NCI-H82 treated with DMSO at 0.1 percent for 48 hours (cell line): ENCODE measurements around the gene ATP2A2.

Experiments
- DNase-seq: peaks from one replicate; lab custom pipeline; 2025; ENCODE audit not compliant: unreplicated experiment; lab: John Stamatoyannopoulos, UW

ATP2A2 gene

GRCh38 chr12:110365489-110366320 is 84.7 kb downstream of the ATP2A2 start:
- DNase-seq = no peak

- DNase-seq = no peak
Observed at GRCh38 chr12:110366321-110367142, 85.5 kb downstream of the ATP2A2 start.

GRCh38 chr12:110367181-110367864 is 86.3 kb downstream of the ATP2A2 start:
- peak; percentile 51 for DNase-seq

GRCh38 chr12:110369992-110370391 is 88.9 kb downstream of the ATP2A2 start:
- no peak for DNase-seq

GRCh38 chr12:110370732-110371231 is 89.7 kb downstream of the ATP2A2 start:
- DNase-seq = no peak

- peak; percentile 15 for DNase-seq
Observed at GRCh38 chr12:110371408-110372055, 90.5 kb downstream of the ATP2A2 start.

GRCh38 chr12:110372056-110372425 is 91.0 kb downstream of the ATP2A2 start:
- no peak for DNase-seq

GRCh38 chr12:110373025-110373424 is 92.0 kb downstream of the ATP2A2 start:
- no peak for DNase-seq

GRCh38 chr12:110373425-110373824 is 92.4 kb downstream of the ATP2A2 start:
- DNase-seq = no peak

- no peak for DNase-seq
Observed at GRCh38 chr12:110373962-110374611, 93.0 kb downstream of the ATP2A2 start.

- peak; percentile 61 for DNase-seq
Observed at GRCh38 chr12:110378131-110378790, 97.2 kb downstream of the ATP2A2 start.

GRCh38 chr12:110379197-110379596 is 98.2 kb downstream of the ATP2A2 start:
- peak; percentile 90 for DNase-seq

- DNase-seq = no peak
Observed at GRCh38 chr12:110379631-110380030, 98.6 kb downstream of the ATP2A2 start.

- DNase-seq = no peak
Observed at GRCh38 chr12:110382683-110383082, 101.6 kb downstream of the ATP2A2 start.
